ENCODE results near the gene SLC43A1.

DNA sequence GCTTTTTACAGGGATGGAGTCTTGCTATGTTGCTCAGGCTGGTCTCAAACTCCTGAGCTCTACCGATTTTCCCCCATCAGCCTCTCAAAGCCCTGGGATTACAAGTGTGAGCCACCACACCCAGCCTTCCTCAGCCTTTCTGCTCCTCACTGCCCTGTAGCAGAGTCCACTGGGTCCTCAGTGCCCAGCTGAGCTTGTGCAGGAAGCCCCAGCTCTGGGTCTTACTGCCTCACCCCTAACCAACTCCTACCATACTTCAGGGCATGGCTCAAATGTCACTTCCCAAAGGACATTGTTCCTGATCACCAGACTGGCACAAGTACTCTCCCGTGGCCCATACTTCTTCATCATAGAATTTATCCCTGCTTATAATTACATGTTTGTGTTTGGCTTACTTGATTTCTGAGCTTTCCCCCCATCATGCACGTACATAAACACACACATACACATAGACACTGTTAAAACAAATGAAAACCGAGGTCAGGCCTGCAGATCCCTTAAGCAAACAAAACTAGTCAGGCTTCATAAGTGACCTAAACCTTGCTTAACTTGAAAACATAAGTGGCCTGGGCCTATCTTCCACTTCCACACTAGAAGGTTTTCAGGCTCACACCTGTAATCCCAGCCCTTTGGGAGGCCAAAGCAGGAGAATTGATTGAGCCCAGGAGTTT, 74.6 kb downstream of the SLC43A1 start:
- TF ChIP-seq CTCF (IDR thresholded peaks at IDR 0.05): no peak
- no peak for TF ChIP-seq POLR2A (IDR thresholded peaks at IDR 0.05)
